Stimulated activated CD8-positive, alpha-beta memory T cell treated with anti-CD3 and anti-CD28 coated beads, Interleukin-7, amount 100 ng/mL, for 48 hours (primary cell): ENCODE results near the gene RBMS1.
"Not testable (repeated sequence)": the region's sequence is repeated elsewhere in the genome, so short reads cannot be mapped to it uniquely, and the experiment has no call there.

Experiments
- DNase-seq, 2 donors: peaks; one replicate each; pipeline ENCODE4 v3.0.0-alpha.2; 2020; ENCODE audit warnings: low read depth in 1 of 2; ENCODE audit errors: extremely low read depth in 1 of 2

Gene RBMS1

DNA sequence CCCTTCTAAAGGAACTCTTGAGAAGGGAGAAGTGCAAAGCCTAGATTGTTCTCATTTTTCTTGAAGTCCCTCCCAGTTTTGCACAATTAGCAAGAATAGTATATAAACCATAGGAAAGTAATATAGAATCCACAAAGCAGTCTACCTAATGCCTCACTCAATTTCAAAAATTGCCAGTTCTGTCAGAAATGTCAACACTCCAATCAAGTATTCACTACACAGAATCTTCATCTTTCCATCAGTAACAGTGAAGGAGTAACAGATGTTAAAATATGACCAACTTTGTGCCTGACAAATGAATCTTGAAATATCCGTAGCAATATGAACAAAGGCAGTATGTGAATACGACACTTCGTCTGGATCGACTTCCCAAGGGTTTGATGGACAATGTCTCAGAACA is 56.3 kb downstream of the RBMS1 start:
- DNase-seq, result no peak

DNA sequence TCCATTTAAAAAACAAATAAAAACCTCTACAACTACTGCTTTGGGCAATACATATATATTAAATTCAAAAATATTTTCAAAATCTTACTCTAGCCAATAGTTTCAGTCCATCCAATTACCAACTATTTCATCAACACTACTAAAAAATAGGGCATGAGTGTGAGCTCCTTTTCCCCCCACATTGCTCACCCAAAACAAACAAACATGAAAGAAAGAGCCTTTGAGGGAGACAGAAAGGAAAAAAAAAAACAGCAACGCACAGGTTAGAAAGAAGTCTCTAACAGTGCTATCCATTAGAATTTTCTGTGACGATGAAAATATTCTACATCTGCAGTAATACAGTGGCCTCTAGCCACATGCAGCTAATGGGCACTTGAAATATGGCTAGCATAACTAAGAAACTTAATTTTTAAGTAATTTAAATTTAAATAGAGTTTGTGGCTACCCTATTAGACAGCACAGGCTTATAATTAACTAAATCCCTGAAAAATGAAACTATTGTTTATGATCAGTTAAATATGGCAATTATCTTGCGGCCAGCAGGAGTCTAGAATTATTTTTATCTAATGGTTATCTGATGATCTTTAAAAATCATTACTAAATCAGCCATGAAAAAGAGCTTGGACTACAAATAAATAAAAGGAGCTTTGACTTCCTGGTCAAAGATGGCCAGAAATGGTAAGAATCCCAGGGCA is 59.2 kb downstream of the RBMS1 start:
- no peak for DNase-seq

DNA sequence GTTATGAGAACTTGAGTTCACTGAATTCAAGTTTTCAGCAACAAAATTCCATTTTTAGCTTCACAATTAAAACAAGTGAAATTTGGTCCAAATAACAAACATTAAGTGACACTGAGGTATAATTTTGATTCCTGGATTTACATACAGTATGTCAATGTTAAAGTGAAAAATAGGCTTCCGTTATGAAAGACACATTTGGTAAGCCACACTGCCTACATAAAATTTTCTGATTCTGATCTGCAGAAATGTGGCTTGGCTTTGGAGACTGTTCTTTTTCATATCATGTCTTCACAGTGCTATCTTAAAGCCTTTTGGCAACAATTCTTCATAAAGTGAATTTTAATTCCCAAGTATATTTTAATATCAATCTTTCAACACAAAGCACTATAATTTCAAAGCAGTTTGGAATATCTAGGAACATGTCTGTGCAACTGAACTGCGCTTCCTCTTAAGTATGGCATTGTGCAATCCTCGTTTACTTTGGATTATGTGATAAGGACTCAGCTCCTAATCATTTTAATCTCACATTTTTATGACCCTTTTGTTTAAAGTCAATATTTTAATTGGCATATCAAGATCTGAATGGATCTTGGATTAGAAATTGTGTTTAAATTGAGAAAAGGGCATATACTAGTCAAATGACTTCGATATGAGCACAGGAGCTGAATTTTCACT is 60.0 kb downstream of the RBMS1 start:
- DNase-seq, result no peak

DNA sequence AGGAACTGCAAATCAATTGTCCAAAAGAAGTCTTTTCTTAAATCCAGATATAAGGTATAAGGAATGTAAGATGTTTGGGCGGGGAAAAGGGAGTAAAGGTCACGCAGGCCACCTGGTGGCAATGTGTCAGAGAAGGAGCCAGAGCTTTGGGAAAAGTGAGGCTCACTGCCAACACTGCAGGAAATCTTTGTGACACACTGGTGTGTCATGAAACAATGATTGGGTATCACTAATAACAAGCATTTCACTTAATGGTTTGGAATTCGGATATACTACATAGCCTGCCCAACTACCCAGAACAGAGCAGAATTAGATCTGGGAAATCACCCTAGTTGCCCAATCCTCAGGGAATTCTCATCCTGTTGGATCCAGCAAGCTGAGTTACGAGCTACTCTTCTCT is 61.0 kb downstream of the RBMS1 start:
- no peak for DNase-seq

DNA sequence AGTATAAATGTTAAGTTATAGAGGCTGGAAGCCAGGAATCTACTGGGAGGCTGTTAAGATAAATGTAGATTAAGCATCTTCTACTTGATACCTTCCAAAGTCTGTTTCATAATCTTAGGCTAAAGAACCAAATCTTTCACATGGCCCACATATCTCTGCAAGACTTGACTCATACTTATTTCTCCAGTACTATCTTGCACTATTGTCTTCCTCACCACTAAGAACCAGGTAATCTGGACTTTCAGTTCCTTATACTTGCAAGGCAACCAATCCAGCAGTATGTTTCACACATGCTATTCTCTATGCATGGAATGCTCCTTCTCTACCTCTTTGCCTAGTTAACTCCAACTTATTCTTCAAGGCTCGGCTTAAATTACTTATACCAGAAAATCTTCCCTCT is 62.2 kb downstream of the RBMS1 start:
- DNase-seq, result no peak

DNA sequence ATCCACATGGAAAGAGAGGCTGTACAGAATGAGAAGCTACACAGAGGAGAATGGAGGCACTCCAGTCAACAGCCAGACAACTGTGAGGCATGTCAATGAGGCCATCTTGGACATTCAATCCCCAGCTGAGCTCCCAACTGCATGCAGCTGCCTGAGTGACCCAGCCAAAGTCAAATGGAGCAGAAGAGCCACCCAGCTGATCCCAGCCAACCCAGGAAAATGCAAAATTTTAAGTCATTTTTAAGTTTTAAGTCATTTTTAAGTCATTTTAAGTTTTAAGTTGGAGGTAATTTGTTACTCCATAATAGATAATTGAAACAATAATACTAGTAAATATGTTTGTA is 63.6 kb downstream of the RBMS1 start:
- no peak for DNase-seq

DNA sequence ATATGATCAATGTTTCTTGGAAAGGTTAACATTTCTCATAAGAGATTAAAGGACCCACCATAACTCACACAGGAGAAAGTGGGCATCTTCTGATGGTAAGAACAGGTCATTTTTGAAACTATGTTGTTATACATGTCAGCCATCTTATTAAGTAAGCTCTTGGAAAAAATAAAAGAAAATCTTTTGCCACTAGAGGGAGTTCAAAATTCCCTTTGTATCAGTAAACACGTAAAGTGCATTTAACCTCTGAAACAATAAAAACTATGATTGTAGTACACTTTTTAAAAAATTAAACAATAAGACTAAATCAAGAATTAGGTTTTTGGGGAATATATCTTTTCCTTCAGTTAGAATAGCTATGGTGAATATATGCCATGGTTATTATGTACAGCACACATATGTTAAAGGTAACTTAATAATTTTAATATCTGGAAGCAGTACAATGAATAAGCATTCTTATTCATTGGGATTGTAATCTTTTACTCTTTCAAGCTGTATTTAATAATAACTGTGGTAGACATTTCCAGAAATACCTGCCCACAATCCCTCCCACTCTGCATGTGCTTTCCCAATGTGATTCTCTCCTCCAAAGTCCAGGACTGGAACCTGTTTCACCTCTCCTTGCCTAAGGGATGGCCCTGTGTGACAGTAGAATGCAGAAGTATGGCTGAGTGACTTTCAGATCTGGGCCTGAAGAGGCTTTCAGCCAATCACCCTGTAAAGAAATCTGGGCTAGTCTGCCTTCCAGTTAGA is 64.2 kb downstream of the RBMS1 start:
- DNase-seq, result no peak

DNA sequence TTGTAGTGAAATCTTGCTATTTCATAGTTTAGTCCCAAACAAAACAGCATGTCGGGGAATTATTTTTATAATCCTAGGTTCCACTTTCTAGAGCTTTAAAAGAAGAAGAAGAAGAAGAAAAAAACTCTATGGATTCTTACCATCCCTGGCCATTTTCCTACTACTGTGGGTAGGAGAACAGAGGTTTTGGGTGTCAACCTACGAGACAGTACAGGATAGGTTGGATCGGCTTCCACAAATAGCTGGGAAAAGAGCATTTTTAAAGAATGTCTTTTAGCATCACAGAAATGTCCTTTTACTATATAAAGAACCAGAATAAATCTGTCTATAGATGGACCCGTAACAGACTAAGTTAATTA is 65.2 kb downstream of the RBMS1 start:
- DNase-seq, result no peak

DNA sequence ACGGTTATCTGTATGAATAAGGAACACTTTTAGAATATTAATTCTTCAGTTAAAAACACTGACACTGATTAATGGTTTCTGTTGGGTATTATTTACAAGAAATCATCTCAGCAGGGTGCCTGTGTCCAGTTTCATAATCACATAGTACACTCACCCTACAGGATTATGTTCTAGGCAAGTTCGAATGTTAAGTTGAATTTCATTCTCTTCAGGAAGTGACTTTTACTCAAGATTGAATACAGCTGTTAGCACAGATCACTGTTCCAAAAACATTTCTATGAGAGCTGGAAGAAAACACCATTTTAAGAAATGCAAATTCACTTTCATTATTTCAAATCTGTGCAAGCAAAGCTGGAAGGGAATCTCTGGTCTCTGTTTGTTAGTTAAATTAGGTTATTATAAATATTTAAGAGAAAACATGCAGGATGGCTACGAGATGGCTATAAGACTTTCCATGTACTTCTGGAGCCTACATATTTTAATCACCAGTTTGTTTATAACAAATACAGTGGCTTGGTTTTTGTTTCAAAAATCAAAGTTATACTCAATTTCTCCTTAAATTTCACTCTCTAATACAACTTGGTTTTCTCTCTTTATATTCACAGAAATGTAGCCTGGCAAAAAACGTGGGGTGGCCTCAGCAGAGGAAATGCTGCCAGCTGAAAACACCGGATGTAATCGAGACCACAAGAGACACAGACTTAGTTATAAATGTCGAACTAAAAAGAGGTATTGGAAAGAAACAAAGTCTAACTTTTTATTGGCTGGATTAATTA is 65.8 kb downstream of the RBMS1 start:
- DNase-seq, result peak in 1 of 2 donors; percentile 28

DNA sequence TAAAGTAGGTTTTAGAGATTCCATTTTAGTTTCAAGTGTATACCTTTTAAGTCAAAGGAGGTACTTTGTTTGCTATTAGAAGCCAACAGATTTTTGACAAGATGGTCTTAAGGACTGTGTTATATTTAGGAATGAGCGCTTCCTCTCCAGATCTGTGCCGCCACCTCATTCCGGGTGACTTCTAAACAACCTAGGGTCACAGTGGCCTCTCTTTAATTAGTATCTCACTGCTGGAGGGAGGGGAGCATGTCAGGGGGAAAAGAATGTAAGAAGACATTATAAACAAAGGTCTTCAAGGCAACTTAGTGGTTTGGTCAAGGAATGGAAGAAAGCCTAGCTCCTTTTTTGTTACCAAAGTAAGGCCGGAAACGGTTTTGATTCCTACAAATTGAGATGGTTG is 67.0 kb downstream of the RBMS1 start:
- no peak for DNase-seq

DNA sequence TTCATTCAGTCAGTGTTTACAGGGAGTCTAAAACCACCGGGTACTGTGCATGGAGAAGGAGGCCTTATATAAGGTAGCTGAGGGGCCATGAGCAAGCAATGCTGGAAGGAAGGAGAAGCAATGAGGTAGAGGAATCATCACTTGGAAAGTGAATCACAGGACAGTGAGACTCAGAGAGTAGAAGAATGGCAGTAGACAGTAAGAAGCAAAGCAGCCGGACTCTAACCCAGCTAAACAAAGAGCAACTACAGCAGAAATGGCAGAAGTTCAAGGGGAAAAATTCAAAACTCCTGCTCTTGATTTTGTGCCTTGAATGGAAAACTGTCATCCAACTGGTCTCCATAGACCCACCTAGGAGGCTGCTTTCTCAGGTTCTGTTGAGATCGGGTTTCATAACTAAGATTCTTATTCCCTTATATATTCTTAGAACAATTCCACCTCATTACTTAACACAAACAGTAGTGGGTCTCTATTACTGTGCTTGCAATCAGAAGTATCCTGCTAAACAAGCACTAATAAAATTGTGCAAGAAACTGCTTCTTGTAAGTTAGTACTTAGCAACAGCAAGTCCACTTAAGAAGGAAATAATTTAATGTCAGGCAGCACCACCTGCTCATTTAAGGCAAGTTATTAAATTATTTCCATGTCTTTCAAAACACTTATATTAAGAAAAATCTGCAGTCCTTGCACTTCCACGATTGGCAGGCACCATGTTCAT is 68.0 kb downstream of the RBMS1 start:
- no peak for DNase-seq

DNA sequence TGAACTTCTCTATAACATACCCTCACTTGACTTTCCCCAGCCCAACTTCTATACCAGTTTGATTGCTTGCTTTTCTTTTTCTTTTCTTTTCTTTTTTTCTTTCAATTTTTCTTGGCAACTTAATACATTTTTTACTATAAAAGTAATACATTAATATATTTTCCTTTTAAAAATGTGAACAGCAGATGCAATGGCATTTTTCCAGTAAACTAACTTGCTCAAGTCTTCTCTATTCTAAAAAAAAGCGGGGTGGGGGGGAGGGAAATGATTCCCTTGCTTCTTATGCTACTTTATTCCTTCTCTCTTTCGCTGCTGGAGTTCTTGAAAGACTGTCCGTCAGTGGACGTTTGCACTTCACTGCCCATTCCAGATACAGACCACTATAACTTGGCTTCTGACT is 70.5 kb downstream of the RBMS1 start:
- no peak for DNase-seq

DNA sequence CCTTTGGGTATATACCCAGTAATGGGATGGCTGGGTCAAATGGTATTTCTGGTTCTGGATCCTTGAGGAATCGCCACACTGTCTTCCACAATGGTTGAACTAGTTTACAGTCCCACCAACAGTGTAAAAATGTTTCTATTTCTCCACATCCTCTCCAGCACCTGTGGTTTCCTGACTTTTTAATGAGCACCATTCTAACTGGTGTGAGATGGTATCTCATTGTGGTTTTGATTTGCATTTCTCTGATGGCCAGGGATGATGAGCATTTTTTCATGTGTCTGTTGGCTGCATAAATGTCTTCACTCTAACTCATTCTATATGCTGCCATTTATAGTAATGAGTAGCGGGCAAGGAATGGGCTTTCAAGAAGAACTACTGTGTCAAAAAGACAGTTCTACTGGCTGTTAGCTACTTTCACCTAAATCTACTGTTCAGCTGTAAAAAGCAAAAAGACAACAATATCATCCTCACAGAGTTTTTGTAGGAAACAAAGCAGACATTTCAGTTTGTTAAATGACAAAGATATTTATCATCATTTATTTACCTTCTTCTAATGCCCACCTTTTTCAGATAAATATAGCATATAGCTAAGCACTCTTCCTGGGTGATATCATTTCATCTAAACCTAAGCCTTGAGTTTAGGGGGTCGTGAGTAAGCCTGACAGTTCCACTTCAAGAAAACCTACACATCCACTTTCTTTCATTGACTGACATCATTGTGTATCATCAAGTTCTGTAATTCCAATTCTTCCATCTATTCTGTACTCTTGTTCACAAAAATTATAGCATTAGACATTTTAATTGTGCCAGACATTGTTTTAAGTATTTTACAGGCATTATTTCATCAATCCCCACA is 71.7 kb downstream of the RBMS1 start:
- DNase-seq, result not testable (repeated sequence)

DNA sequence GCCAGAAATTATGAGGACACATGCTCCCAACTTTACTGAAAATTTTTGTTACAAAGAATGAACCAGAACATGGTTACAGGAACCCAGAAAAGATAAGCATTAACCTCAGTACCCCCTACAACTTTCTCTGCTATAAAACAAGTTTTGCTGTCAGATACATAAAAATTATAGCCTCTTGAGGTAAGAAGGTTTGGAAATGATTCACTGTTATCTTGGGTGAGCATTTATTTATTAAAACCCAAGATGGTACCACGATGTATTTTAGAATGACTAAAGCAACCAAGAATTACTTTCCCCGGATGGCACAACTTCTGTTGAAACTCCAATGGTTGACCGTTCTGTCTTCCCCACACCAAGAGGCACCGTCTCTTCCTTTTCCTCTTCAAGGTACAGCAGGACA is 72.9 kb downstream of the RBMS1 start:
- DNase-seq, result no peak

DNA sequence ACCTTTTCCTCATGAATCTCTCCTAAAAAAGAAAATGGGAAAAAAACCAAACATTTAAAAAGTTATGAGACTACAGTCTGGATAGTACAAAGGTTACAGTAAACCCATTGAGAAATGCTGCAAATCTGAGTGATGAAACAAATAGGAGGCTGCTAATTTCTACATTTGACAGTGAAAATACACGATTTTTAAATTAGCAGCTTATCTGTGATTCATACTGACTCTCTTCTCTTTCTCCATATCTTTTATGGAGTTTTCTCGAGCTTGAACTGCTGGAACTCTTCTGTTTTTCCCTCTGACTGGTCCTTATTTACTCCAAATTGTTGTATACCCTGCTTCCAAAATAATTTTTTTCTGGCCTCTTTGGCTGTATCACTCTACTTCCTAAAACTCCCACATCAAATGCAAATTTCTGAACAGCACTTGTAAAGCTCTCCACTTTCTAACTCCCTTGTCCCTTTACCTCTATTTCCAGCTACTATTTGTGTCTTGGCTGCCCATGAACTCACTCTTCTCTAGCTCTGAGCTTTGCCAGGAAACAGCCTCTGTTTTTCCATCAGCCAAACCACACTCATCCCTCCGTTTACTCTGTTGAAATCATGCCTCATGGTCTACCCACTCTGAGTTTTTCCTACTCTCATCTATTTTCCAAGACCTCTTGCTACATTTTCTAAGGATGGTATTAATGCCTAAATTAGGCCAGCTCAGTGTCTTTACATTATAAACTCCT is 73.7 kb downstream of the RBMS1 start:
- no peak for DNase-seq

DNA sequence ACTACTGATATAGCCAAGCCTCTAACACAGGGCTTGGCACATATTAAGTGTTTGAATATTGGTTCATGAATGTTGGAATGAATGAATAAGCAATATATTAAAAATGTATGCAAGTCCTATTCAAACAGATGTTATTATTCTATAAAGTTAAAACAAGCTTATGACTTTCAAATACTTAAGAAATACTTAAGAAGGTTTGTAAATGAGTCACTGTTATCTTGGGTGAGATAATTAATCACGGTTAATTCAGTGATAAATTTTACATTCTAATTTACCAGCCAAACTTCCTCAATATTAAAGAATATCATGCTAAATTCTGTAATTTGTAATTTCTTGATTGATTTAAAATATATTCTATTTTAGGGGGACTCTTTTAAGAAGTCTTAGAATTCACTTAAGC is 74.8 kb downstream of the RBMS1 start:
- DNase-seq, result no peak

DNA sequence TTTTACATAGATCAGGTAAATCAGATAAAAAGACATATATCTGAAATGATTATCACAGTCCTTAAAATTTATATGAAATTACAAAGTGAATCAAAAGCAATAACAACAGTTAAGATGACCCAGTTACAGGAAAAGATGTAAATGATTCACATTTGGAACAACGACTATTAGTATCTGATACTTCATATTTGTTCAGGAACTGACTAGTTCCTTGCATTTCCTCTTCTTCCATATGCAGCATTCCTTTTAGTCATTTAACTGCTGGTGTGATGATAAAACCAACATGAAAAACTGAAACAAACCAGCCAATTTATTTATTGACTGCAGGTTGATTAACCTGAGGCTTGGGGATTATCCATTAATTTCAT is 75.2 kb downstream of the RBMS1 start:
- DNase-seq, result no peak

DNA sequence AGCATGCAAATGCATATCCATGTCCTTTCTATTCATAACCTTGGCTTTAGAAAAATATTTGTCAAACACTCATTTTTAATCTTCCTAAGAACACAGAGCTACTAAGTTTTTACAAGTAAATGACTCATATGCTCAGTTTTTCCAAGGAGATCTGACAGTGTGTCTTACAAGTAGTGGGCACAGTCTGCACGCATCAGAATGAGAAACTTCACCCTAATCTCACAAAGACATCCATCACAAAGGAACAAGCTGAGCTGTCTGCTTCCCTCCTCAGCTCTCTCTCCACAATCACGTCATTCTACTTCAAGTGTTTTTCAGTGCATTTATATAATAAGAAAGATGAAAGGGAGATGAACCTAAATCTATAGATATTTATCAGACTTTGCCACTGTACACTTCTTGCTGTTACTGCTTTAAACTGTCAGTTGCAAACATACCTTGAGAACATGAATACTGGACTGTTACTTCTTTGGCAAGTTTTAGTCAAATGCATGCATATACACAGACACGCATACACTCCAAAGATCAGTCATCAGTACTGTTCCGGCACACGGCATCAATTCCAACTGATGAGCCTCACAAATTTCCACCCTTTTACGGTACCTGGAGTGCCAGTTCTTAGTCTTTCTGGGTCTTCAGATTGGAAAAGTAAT is 75.7 kb downstream of the RBMS1 start:
- DNase-seq, result peak in 1 of 2 donors; percentile 29

DNA sequence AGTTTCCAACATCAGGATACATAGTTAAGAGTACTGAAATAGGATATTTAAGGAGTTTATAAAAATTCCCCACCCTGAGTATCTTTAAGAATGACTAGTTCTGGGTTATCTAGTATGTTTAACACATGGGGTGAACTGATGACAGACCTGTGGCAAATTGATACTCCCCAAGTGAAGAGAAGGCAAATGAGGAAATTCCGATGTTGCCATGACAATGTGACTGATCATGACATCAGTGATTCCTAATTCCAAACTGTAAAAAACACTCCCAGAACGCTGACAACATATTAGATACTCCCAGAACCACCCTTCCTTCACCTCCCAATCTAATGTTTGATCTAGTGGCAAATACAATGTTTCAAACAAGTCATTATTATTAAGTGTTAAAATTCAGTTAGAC is 77.6 kb downstream of the RBMS1 start:
- no peak for DNase-seq
